NB4 (cell line): ENCODE measurements around the gene NRDE2.

Source experiments
- TF ChIP-seq, protein P1 (sequence below): IDR thresholded peaks from one replicate; pipeline ENCODE4 v1.5.1; 2012; ENCODE audit warnings: low read depth, low read length
- TF ChIP-seq, protein P2 (sequence below): IDR thresholded peaks from 2 replicates; pipeline ENCODE4 v1.6.1; 2011; ENCODE audit warnings: low read depth, low read length

DNA sequence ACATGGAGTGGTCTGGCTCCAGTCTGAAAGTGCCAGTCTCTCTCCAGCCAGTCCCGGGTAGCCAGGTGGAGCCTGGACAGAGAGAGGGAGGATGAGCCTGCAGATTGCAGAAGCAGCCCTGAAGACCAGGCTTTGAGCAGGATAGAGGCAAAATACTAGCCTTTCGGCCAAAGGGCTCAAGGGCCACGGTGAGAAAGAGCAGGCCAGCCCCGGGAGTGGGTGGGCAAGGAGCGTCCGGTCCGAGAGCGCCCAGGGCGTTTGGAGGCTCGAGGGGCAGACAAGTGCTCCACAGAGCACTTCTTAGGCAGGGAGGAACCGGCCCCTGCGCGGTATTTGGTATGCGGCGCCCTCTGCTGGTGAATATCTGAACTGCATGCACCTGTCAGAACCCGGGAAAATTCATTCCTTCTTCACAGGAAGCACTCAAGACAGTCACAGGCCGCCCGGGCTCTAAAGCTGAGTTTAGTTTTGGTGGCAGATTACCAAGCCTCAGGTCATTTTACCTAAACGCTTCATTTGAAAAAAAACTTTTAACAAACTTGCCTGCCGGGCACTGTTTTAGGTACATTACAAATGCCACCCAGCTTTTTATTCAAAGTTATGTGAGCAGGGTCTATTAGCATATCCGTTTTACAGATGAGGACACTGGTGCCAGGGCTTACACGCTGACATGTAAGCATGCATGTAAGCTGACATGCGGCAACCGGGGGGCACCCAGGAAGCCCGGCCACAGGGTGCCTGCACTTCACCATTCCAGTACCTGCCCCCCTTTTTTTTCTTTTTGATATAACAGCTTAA lies 96.4 kb downstream of the NRDE2 start:
- TF ChIP-seq, protein P1, sequence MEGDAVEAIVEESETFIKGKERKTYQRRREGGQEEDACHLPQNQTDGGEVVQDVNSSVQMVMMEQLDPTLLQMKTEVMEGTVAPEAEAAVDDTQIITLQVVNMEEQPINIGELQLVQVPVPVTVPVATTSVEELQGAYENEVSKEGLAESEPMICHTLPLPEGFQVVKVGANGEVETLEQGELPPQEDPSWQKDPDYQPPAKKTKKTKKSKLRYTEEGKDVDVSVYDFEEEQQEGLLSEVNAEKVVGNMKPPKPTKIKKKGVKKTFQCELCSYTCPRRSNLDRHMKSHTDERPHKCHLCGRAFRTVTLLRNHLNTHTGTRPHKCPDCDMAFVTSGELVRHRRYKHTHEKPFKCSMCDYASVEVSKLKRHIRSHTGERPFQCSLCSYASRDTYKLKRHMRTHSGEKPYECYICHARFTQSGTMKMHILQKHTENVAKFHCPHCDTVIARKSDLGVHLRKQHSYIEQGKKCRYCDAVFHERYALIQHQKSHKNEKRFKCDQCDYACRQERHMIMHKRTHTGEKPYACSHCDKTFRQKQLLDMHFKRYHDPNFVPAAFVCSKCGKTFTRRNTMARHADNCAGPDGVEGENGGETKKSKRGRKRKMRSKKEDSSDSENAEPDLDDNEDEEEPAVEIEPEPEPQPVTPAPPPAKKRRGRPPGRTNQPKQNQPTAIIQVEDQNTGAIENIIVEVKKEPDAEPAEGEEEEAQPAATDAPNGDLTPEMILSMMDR: peak; percentile 65
- TF ChIP-seq, protein P2, sequence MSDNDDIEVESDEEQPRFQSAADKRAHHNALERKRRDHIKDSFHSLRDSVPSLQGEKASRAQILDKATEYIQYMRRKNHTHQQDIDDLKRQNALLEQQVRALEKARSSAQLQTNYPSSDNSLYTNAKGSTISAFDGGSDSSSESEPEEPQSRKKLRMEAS: peak; percentile 98
